IMR-90 (cell line): Measurements from ENCODE around the gene NKG7.

Experiments used
- CEBPB ChIP-seq: IDR thresholded peaks from 2 replicates; pipeline ENCODE4 v1.6.1; 2012; ENCODE audit warnings: low read depth, low read length, improper control_type of control experiment
- CHD1 ChIP-seq: IDR thresholded peaks from 2 replicates; pipeline ENCODE4 v1.6.1; 2012; ENCODE audit warnings: low read depth, low read length, improper control_type of control experiment
- CTCF ChIP-seq: conservative IDR thresholded peaks from 2 replicates; pipeline ENCODE4 v1.5.1; 2012; ENCODE audit warnings: mild to moderate bottlenecking, low read depth, low read length, improper control_type of control experiment
- MAZ ChIP-seq: IDR thresholded peaks from 2 replicates; pipeline ENCODE4 v1.6.1; 2012; ENCODE audit warnings: low read depth, mild to moderate bottlenecking, low read length, improper control_type of control experiment, moderate library complexity, borderline replicate concordance
- MXI1 ChIP-seq: IDR thresholded peaks from 2 replicates; pipeline ENCODE4 v1.6.1; 2012; ENCODE audit warnings: low read depth, mild to moderate bottlenecking, low read length, moderate library complexity, borderline replicate concordance
- NFE2L2 ChIP-seq: fragments of 150-350 bp; IDR thresholded peaks from 2 replicates; pipeline ENCODE4 v1.6.1; 2016; ENCODE audit warnings: low read depth, mild to moderate bottlenecking, low read length
- POLR2A ChIP-seq: IDR thresholded peaks from 2 replicates; pipeline ENCODE4 v1.6.1; 2012; ENCODE audit warnings: mild to moderate bottlenecking, low read depth, low read length
- RAD21 ChIP-seq: IDR thresholded peaks from 2 replicates; pipeline ENCODE4 v1.6.1; 2012; ENCODE audit warnings: low read length, improper control_type of control experiment
- RFX5 ChIP-seq: IDR thresholded peaks from 2 replicates; pipeline ENCODE4 v1.8.0; 2012; ENCODE audit warnings: low read depth, mild to moderate bottlenecking, low read length, moderate library complexity
- SMC3 ChIP-seq: fragments of 150-350 bp; IDR thresholded peaks from 2 replicates; pipeline ENCODE4 v1.6.1; 2016; ENCODE audit warnings: low read depth, mild to moderate bottlenecking, antibody characterized with exemption, low read length, moderate library complexity
- USF2 ChIP-seq: fragments of 150-350 bp; IDR thresholded peaks from 2 replicates; pipeline ENCODE4 v1.6.1; 2017; ENCODE audit warnings: mild to moderate bottlenecking, antibody characterized with exemption, low read length, low read depth

GRCh38 chr19:51382004-51382403 is 9.6 kb upstream of the NKG7 start:
- TF ChIP-seq CTCF, result no peak
- TF ChIP-seq CEBPB, result no peak
- TF ChIP-seq USF2, result no peak
- no peak for TF ChIP-seq MXI1
- TF ChIP-seq MAZ, result no peak
- TF ChIP-seq POLR2A, result no peak
- no peak for TF ChIP-seq CHD1
- TF ChIP-seq SMC3, result no peak
- TF ChIP-seq NFE2L2, result no peak
- no peak for TF ChIP-seq RAD21
- TF ChIP-seq RFX5, result no peak
